Activated CD4-positive, alpha-beta T cell treated with anti-CD3 and anti-CD28 coated beads for 24 hours (primary cell): ENCODE results near the gene PATL2.
"Not testable (repeated sequence)": the region's sequence is repeated elsewhere in the genome, so short reads cannot be mapped to it uniquely, and the experiment has no call there.

Experiments used
- DNase-seq, 2 donors: peaks; one replicate each; pipeline ENCODE4 v3.0.0-alpha.2; 2020; ENCODE audit warnings: low read depth in 2 of 2

PATL2 gene

DNA sequence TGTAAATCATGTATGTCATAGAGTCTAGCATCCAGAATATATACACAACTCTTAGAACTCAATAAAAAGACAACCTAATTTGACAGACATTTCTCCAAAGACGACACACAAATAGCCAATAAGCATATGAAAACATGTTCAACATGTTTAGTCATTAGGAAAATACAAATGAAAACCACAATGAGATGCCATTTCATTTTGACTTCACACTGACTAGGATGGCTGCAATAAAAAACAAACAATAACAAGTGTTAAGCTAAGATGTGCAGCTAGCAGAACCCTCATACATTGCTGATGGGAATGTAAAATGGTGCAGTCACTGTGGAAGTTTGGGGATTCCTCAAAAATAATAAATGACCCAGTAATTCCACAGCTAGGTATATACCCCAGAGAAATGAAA, 64.1 kb downstream of the PATL2 start:
- no peak for DNase-seq

DNA sequence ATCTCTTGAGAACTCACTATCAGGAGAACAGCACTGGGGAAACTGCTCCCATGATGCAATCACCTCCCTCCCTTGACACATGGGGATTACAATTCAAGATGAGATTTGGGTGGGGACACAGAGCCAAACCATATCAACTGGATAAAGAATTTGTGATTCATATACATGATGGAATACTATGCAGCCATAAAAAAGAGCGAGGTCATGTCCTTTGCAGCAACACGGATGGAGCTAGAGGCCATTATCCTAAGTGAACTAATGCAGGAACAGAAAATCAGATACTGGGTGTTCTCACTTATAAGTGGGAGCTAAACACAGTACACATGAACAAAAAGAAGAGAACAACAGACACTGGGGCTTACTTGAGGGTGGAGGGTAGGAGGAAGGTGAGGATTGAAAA, 64.7 kb downstream of the PATL2 start:
- DNase-seq, result no peak

- DNase-seq, result no peak
Measured at GRCh38 chr15:44641651-44642050, 69.5 kb downstream of the PATL2 start.

DNA sequence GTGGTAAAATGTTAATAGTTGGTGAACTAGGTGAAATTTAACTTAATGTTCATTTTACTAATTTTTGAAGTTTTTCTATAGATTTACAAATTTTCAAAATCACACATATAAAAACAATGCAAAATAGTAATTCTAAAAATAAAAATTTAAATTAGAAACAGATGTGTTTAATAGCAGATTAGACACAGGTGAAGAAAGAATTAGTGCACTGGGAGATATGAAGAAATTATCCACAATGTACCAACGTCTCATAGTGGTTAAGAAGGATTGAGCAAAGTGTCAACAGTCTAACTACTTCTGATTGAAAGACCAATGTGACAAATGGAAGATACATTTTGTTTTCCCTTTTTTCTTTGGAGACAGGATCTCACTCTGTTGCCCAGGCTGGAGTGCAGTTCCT, 74.1 kb downstream of the PATL2 start:
- no peak for DNase-seq

DNA sequence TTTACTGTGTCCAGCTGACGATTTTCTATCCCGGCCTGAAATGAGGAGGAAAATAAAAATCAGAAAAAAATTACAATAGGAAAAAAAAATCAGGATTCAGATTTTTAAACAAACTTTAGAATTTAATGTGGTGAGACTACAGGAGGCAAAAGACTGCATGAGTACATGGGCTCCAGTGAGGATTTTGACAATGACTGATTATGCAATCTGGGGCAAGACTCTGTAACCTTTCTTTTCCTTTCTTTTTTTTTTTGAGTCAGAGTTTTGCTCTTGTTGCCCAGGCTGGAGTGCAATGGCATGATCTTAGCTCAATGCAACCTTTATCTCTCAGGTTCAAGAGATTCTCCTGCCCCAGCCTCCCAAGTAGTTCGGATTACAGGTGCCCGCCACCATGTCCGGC, 77.5 kb downstream of the PATL2 start:
- no peak for DNase-seq

GRCh38 chr15:44625286-44625685, 85.8 kb downstream of the PATL2 start:
- not testable (repeated sequence) for DNase-seq

GRCh38 chr15:44623178-44623577, 87.9 kb downstream of the PATL2 start:
- no peak for DNase-seq

GRCh38 chr15:44620081-44620480, 91.0 kb downstream of the PATL2 start:
- DNase-seq, result no peak

DNA sequence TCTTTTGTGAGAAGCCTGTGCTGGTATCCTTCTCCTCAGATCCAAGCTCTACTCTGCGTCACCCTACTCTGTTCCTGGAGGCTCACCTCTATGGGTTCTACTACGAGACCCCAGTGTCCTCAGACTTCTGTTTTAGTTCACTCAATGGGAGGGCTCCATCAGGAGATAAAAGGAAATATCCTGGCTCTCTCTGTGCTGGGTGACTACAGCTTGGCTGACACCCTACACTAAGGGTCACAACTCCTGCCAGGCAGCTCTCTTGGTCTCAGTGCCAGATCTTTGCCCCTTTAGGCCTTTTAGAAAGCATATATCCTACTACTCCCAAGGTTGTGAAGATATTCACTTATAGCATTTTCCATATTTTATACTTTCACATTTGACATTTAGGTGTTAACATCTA, 94.1 kb downstream of the PATL2 start:
- no peak for DNase-seq
